ENCODE data around the gene ZNF277. TPM values are rescaled to one million over a fixed set of nuclear protein-coding genes. Genes with fewer than 3 reads are reported as not detected.

Gene ZNF277
- total RNA-seq, 1 experiment from 2014 or later, result 13.1 TPM

DNA sequence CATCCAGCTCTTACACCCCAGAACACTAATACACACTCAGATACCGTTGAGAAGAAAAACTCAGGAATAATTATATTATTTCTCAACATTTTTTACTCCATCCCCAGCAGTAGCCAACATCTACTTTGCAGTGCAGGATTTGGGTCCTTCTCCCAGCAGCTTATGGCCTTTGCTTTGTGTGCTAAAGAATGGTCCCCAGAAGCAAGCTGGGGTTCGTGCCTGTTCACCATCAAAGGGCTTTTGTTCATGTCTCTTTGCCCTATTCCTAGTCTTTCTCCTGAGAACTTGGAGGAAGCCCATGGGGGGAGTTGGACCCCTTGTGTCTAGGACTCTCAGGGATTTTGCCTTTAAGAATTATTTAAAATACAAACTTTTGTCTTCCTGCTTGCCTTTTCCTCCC is 100.4 kb downstream of the ZNF277 start:
- no peak overlapping the region for H2BK20ac ChIP-seq (ENCODE audit: low read depth, low read length, poor library complexity, severe bottlenecking)
- no peaks in the 10 kb centered on the region for H3K23me2 ChIP-seq (ENCODE audit: insufficient read length, low read depth, low read length, poor library complexity, severe bottlenecking)
- Mint-ChIP-seq H3K36me3 (ENCODE audit: insufficient read depth in 1 of 3, low read depth in 3 of 3) (peaks cover 20 to 30% (median 25%) of the 10 kb centered on the region in 3 experiments), H3K9me3 (peaks cover 10 to 27% of the 10 kb centered on the region in 2 experiments; a peak in 4 of 5 replicates), H3K27ac (no peak overlapping the region), H3K4me1 (peaks cover 0 to 3% of the 10 kb centered on the region in 2 experiments; a peak in 2 of 4 replicates), H3K27me3 (ENCODE audit: low read depth) (no peaks in the 10 kb centered on the region), H3K4me3 (no peak overlapping the region)
- H3K4ac ChIP-seq (ENCODE audit: low read depth, low read length), result no peak overlapping the region
- H2BK15ac ChIP-seq (ENCODE audit: low read depth, low read length), result no peak overlapping the region
- no peak overlapping the region for H2BK12ac ChIP-seq (ENCODE audit: insufficient read length, low read depth, low read length)
- H3K4me1 ChIP-seq (ENCODE audit: insufficient read depth, low read length), result no peaks in the 10 kb centered on the region
- H2BK5ac ChIP-seq (ENCODE audit: insufficient read length, low read length), result no peak overlapping the region
- peaks cover 9% of the 10 kb centered on the region for H3K9me3 ChIP-seq (ENCODE audit: control insufficient read depth, low read depth, low read length)
- H3K27ac ChIP-seq (ENCODE audit: insufficient read length, low read depth, low read length), result no peak overlapping the region
- H3T11ph ChIP-seq (ENCODE audit: low read length), result no peak overlapping the region
- H4K91ac ChIP-seq (ENCODE audit: insufficient read length, low read depth, low read length), result no peak overlapping the region
- DNase-seq, result no peak
- no peaks in the 10 kb centered on the region for H3K27me3 ChIP-seq (ENCODE audit: insufficient read depth, low read length)
- no peak overlapping the region for H3K9ac ChIP-seq (ENCODE audit: extremely low read depth, insufficient read length, low read length)
- H4K20me1 ChIP-seq (ENCODE audit: control insufficient read depth, insufficient read depth, insufficient read length), result no peaks in the 10 kb centered on the region
- H3K79me2 ChIP-seq (ENCODE audit: insufficient read depth, low read length), result no peaks in the 10 kb centered on the region
- no peak overlapping the region for H3K56ac ChIP-seq (ENCODE audit: insufficient read length, low read depth, low read length)
- H2BK120ac ChIP-seq (ENCODE audit: low read depth, low read length, poor library complexity, severe bottlenecking), result no peak overlapping the region
- H2AFZ ChIP-seq (ENCODE audit: low read length), result no peak overlapping the region
- no peak overlapping the region for H3K23ac ChIP-seq (ENCODE audit: insufficient read length, low read depth, low read length)
- H3K4me2 ChIP-seq (ENCODE audit: insufficient read depth, insufficient read length, low read length), result no peak overlapping the region
- TF ChIP-seq, protein P1, sequence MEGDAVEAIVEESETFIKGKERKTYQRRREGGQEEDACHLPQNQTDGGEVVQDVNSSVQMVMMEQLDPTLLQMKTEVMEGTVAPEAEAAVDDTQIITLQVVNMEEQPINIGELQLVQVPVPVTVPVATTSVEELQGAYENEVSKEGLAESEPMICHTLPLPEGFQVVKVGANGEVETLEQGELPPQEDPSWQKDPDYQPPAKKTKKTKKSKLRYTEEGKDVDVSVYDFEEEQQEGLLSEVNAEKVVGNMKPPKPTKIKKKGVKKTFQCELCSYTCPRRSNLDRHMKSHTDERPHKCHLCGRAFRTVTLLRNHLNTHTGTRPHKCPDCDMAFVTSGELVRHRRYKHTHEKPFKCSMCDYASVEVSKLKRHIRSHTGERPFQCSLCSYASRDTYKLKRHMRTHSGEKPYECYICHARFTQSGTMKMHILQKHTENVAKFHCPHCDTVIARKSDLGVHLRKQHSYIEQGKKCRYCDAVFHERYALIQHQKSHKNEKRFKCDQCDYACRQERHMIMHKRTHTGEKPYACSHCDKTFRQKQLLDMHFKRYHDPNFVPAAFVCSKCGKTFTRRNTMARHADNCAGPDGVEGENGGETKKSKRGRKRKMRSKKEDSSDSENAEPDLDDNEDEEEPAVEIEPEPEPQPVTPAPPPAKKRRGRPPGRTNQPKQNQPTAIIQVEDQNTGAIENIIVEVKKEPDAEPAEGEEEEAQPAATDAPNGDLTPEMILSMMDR (conservative IDR thresholded peaks at IDR 0.05), result no peak
- no peaks in the 10 kb centered on the region for H3K79me1 ChIP-seq (ENCODE audit: insufficient read depth, low read depth, low read length, poor library complexity, severe bottlenecking)
- WGBS (ENCODE audit: extremely low coverage, insufficient read length, low lambda C conversion rate), result no CpG with 5 or more reads among the region's 2 CpGs
- no peak overlapping the region for H4K8ac ChIP-seq (replicated peaks; ENCODE audit: insufficient read length, low read depth, low read length)
- H2AK5ac ChIP-seq (ENCODE audit: insufficient read length, low read length), result no peak overlapping the region
- H4K5ac ChIP-seq (ENCODE audit: insufficient read length, low read depth, low read length), result no peak overlapping the region
- H3K14ac ChIP-seq (ENCODE audit: insufficient read depth, low read length), result no peak overlapping the region
- H3K18ac ChIP-seq (ENCODE audit: insufficient read length, low read depth, low read length), result no peak overlapping the region

Measured in H9 (cell line).